HEK293 (cell line): ENCODE measurements around the gene ECI1.

Experiments
- CTCF ChIA-PET: fragments of 350-600 bp; formaldehyde crosslinking; extraction: SDS; loops from one replicate; lab custom pipeline; 2021; ENCODE audit warnings: antibody characterized with exemption; lab: Yijun Ruan, JAX
- POLR2A ChIA-PET: fragments of 300-600 bp; formaldehyde crosslinking; extraction: SDS; loops from one replicate; lab custom pipeline; 2020; ENCODE audit warnings: antibody characterized with exemption, inconsistent platforms; lab: Yijun Ruan, JAX
- H3K27ac ChIP-seq: fragments of 200-500 bp; sonication (Bioruptor generic); 2 replicates; pipeline ENCODE4 v1.5.1; 2014; ENCODE audit warnings: low read depth, low read length, control low read depth, inconsistent platforms; ENCODE audit errors: extremely low read depth
- H3K36me3 ChIP-seq, 2 experiments: fragments of 200-500 bp in 1 of 2; sonication (Bioruptor generic) in 1 of 2; 1 replicate in 1 of 2; 2 replicates in 1 of 2; pipeline ENCODE4 v1.5.1; 2014 to 2017; ENCODE audit warnings: inconsistent platforms in 2 of 2, low read length in 2 of 2; ENCODE audit not compliant: control insufficient read depth in 2 of 2, insufficient read depth in 1 of 2
- H3K4me1 ChIP-seq: fragments of 200-500 bp; sonication (Bioruptor generic); 2 replicates; pipeline ENCODE4 v1.5.1; 2014; ENCODE audit warnings: mild to moderate bottlenecking, low read length, inconsistent platforms; ENCODE audit not compliant: control insufficient read depth, insufficient read depth
- H3K4me3 ChIP-seq: 2 replicates; pipeline ENCODE4 v1.5.1; 2011; ENCODE audit warnings: low read depth, mild to moderate bottlenecking, control low read depth, low read length, moderate library complexity
- H3K9me3 ChIP-seq: fragments of 200-500 bp; sonication (Bioruptor generic); 2 replicates; pipeline ENCODE4 v1.5.1; 2014; ENCODE audit warnings: low read depth, low read length, inconsistent platforms; ENCODE audit not compliant: control insufficient read depth, insufficient read depth
- BCL11B ChIP-seq: fragments of 450-650 bp; formaldehyde crosslinking; IDR thresholded peaks from 2 replicates; pipeline ENCODE4 v1.5.1; 2016; ENCODE audit warnings: low read depth, missing biosample characterization, missing genetic modification characterization
- EGR2 ChIP-seq: fragments of 450-650 bp; formaldehyde crosslinking; IDR thresholded peaks from 2 replicates; pipeline ENCODE4 v1.5.1; 2016; ENCODE audit warnings: low read depth, missing biosample characterization, missing genetic modification characterization
- ZFHX2 ChIP-seq: fragments of 450-650 bp; formaldehyde crosslinking; conservative IDR thresholded peaks from 2 replicates; pipeline ENCODE4 v1.5.1; 2016; ENCODE audit warnings: missing biosample characterization, missing genetic modification characterization
- ZNF132 ChIP-seq: fragments of 450-650 bp; formaldehyde crosslinking; IDR thresholded peaks from 2 replicates; pipeline ENCODE4 v1.5.1; 2017; ENCODE audit warnings: missing biosample characterization, missing genetic modification characterization, borderline replicate concordance
- ZNF174 ChIP-seq: fragments of 450-650 bp; formaldehyde crosslinking; IDR thresholded peaks from 2 replicates; pipeline ENCODE4 v1.5.0; 2017; ENCODE audit warnings: missing biosample characterization, mild to moderate bottlenecking, missing genetic modification characterization
- ZNF211 ChIP-seq: fragments of 450-650 bp; formaldehyde crosslinking; IDR thresholded peaks from 2 replicates; pipeline ENCODE4 v1.5.1; 2016; ENCODE audit warnings: low read depth, missing biosample characterization, missing genetic modification characterization
- ZNF221 ChIP-seq: fragments of 450-650 bp; formaldehyde crosslinking; IDR thresholded peaks from 2 replicates; pipeline ENCODE4 v1.5.1; 2017; ENCODE audit warnings: missing biosample characterization, missing genetic modification characterization, borderline replicate concordance
- ZNF248 ChIP-seq: fragments of 450-650 bp; formaldehyde crosslinking; IDR thresholded peaks from 2 replicates; pipeline ENCODE4 v1.5.1; 2017; ENCODE audit warnings: missing biosample characterization, missing genetic modification characterization
- ZNF423 ChIP-seq: fragments of 450-650 bp; formaldehyde crosslinking; IDR thresholded peaks from 2 replicates; pipeline ENCODE4 v1.5.1; 2016; ENCODE audit warnings: missing biosample characterization, missing genetic modification characterization
- ZNF544 ChIP-seq: fragments of 450-650 bp; formaldehyde crosslinking; IDR thresholded peaks from 2 replicates; pipeline ENCODE4 v1.5.0; 2017; ENCODE audit warnings: missing biosample characterization, missing genetic modification characterization
- ZNF776 ChIP-seq: fragments of 450-650 bp; formaldehyde crosslinking; IDR thresholded peaks from 2 replicates; pipeline ENCODE4 v1.5.0; 2017; ENCODE audit warnings: missing biosample characterization, missing genetic modification characterization, borderline replicate concordance
- ZSCAN23 ChIP-seq: fragments of 450-650 bp; formaldehyde crosslinking; IDR thresholded peaks from 2 replicates; pipeline ENCODE4 v1.5.1; 2016; ENCODE audit warnings: missing biosample characterization, missing genetic modification characterization
- TF ChIP-seq, protein P1 (sequence below): fragments of 450-650 bp; formaldehyde crosslinking; IDR thresholded peaks from 2 replicates; pipeline ENCODE4 v1.5.1; 2017; ENCODE audit warnings: missing biosample characterization, missing genetic modification characterization
- TF ChIP-seq, protein P2 (sequence below): fragments of 450-650 bp; formaldehyde crosslinking; IDR thresholded peaks from 2 replicates; pipeline ENCODE4 v1.5.1; 2016; ENCODE audit warnings: missing biosample characterization, missing genetic modification characterization
- TF ChIP-seq, protein P3 (sequence below): fragments of 450-650 bp; formaldehyde crosslinking; IDR thresholded peaks from 2 replicates; pipeline ENCODE4 v1.5.1; 2016; ENCODE audit warnings: missing biosample characterization, missing genetic modification characterization

The ECI1 gene

DNA sequence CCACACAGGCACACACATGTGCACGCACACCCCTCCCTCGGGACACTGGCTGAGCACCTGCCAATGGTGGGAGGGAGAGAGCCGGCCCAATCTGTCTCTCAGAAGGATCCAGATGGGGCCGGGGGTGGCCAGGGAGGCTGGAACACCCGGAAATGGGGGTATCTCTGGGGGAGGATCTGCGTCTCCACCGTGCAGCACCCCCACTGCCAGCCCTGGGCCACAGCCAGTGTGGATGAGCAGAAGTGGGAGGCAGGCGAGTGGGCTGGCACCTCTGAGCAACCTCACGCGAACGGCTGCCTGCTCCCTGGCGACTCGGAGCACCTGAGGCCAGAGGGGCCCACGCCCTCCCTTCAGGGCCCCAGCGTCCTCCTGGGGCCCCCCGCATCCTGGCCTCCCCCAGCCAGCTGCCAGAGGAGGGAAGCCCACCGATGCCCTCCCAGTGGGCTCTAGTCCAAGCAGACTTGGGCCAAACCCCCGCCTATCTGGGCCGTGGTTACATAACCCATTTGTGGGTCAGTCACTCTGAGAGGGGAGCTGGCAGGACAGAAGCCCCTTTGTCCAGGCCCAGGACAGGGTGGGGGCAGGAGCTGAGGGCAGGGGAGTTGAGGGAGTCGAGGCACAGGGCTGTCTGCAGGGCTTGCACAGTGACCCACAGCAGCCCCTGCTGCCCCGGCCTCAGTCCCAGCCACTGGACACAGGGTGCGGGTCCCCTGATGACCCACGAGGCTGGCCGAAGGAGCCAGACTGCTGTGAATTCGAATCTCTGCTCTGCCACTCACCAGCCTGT, 60.5 kb downstream of the ECI1 start:
- peaks cover 9% of the 10 kb centered on the region; the same call in 1 of the 2 replicates for H3K4me1 ChIP-seq
- TF ChIP-seq EGR2 (tag by site-specific recombination) (peak; percentile 85), ZNF221 (tag by site-specific recombination) (no peak), ZFHX2 (tag by site-specific recombination) (peak; percentile 86)
- TF ChIP-seq, all 188 proteins: peak for 2
- no peak overlapping the region for H3K27ac ChIP-seq
- no peaks in the 10 kb centered on the region for H3K9me3 ChIP-seq
- ChIA-PET CTCF (no interaction called here), POLR2A (interaction anchor here (1.3 to 1.9 kb wide), 2 partner anchors 9 to 36 kb away, joined by 4 to 7 read pairs; partner anchors contain the start of gene TRAF7)
- peaks cover 0 to 3% of the 10 kb centered on the region in 2 experiments; a peak in 1 of 3 replicates for H3K36me3 ChIP-seq
- no peak overlapping the region for H3K4me3 ChIP-seq

DNA sequence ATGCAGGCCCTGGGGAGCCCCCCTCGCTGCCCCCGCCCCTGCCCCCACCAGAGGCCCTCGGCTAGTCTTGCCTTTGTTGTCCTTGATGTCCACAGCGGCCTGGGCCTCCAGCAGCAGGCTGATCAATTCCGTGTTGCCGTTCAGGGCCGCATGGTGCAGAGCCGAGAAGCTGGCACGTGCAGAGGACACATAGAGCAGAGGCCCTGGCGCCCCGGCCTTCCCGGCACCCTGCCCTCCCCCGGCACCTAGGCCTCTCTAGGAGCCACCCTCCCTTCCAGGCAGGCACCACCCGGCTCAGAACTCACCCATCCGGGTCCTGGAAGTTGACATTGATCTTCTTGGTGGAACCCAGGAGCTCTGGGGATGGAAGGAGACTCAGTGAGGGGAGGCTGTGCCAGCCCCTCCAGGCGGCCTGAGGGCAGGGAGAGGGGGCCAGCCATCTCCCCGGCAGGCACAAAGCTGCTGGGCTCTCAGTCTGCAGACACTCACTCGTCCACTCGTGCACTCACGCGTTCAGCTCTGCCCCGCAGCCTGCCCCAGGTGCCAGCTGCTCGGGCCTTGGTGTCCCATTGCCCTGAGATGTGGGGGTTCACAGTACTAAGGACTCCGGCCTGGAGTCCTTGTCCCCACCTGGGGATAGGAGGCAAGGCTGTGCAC, 61.3 kb downstream of the ECI1 start:
- Histone ChIP-seq H3K4me1 (peaks cover 5% of the 10 kb centered on the region; the same call in 1 of the 2 replicates), H3K36me3 (peaks cover 0 to 3% of the 10 kb centered on the region in 2 experiments; a peak in 1 of 3 replicates), H3K27ac (no peak overlapping the region), H3K9me3 (no peaks in the 10 kb centered on the region), H3K4me3 (no peak overlapping the region)
- ChIA-PET POLR2A (interaction anchor here (1.3 to 1.9 kb wide), 2 partner anchors 10 to 35 kb away, joined by 4 to 7 read pairs; partner anchors contain the start of gene TRAF7), CTCF (no interaction called here)
- TF ChIP-seq ZSCAN23 (tag by site-specific recombination) (no peak), ZNF248 (no peak), ZNF211 (tag by site-specific recombination) (no peak), ZNF544 (tag by site-specific recombination) (no peak), ZNF132 (no peak), ZNF776 (tag by site-specific recombination) (no peak), ZNF174 (tag by site-specific recombination) (no peak), ZNF423 (tag by site-specific recombination) (no peak), BCL11B (tag by site-specific recombination) (no peak)
- TF ChIP-seq, protein P1, sequence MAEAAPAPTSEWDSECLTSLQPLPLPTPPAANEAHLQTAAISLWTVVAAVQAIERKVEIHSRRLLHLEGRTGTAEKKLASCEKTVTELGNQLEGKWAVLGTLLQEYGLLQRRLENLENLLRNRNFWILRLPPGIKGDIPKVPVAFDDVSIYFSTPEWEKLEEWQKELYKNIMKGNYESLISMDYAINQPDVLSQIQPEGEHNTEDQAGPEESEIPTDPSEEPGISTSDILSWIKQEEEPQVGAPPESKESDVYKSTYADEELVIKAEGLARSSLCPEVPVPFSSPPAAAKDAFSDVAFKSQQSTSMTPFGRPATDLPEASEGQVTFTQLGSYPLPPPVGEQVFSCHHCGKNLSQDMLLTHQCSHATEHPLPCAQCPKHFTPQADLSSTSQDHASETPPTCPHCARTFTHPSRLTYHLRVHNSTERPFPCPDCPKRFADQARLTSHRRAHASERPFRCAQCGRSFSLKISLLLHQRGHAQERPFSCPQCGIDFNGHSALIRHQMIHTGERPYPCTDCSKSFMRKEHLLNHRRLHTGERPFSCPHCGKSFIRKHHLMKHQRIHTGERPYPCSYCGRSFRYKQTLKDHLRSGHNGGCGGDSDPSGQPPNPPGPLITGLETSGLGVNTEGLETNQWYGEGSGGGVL (tag by site-specific recombination): no peak
- TF ChIP-seq, protein P2, sequence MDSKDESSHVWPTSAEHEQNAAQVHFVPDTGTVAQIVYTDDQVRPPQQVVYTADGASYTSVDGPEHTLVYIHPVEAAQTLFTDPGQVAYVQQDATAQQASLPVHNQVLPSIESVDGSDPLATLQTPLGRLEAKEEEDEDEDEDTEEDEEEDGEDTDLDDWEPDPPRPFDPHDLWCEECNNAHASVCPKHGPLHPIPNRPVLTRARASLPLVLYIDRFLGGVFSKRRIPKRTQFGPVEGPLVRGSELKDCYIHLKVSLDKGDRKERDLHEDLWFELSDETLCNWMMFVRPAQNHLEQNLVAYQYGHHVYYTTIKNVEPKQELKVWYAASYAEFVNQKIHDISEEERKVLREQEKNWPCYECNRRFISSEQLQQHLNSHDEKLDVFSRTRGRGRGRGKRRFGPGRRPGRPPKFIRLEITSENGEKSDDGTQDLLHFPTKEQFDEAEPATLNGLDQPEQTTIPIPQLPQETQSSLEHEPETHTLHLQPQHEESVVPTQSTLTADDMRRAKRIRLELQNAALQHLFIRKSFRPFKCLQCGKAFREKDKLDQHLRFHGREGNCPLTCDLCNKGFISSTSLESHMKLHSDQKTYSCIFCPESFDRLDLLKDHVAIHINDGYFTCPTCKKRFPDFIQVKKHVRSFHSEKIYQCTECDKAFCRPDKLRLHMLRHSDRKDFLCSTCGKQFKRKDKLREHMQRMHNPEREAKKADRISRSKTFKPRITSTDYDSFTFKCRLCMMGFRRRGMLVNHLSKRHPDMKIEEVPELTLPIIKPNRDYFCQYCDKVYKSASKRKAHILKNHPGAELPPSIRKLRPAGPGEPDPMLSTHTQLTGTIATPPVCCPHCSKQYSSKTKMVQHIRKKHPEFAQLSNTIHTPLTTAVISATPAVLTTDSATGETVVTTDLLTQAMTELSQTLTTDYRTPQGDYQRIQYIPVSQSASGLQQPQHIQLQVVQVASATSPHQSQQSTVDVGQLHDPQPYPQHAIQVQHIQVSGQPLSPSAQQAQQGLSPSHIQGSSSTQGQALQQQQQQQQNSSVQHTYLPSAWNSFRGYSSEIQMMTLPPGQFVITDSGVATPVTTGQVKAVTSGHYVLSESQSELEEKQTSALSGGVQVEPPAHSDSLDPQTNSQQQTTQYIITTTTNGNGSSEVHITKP (tag by site-specific recombination): no peak
- TF ChIP-seq, protein P3, sequence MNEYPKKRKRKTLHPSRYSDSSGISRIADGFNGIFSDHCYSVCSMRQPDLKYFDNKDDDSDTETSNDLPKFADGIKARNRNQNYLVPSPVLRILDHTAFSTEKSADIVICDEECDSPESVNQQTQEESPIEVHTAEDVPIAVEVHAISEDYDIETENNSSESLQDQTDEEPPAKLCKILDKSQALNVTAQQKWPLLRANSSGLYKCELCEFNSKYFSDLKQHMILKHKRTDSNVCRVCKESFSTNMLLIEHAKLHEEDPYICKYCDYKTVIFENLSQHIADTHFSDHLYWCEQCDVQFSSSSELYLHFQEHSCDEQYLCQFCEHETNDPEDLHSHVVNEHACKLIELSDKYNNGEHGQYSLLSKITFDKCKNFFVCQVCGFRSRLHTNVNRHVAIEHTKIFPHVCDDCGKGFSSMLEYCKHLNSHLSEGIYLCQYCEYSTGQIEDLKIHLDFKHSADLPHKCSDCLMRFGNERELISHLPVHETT (tag by site-specific recombination): no peak
